Measurements from ENCODE around the gene GLP2R. TPM values are rescaled to one million over a fixed set of nuclear protein-coding genes. Genes with fewer than 3 reads are reported as not detected.
"Not testable (repeated sequence)": the region's sequence is repeated elsewhere in the genome, so short reads cannot be mapped to it uniquely, and the experiment has no call there.

The GLP2R gene
- total RNA-seq, 2 donors from 2014 or later, result not detected

GRCh38 chr17:9918352-9918751 is 92.6 kb downstream of the GLP2R start:
- no peaks in the 10 kb centered on the region for H3K27me3 Mint-ChIP-seq (ENCODE audit: insufficient read depth)
- H3K27ac Mint-ChIP-seq, result no peak overlapping the region
- Histone ChIP-seq H3K9ac (ENCODE audit: extremely low read depth, low read length, poor library complexity, severe bottlenecking) (no peak overlapping the region), H3K4me1 (ENCODE audit: control insufficient read depth, insufficient read depth, low read length) (no peaks in the 10 kb centered on the region), H3K27me3 (ENCODE audit: control insufficient read depth, insufficient read depth, low read length, poor library complexity, severe bottlenecking) (no peaks in the 10 kb centered on the region), H3K9me3 (ENCODE audit: control insufficient read depth, low read length) (no peaks in the 10 kb centered on the region), H3K4me3 (ENCODE audit: low read length) (no peak overlapping the region), H3K27ac (ENCODE audit: low read depth, low read length) (no peak overlapping the region), H3K36me3 (ENCODE audit: control insufficient read depth, insufficient read depth, low read length) (no peaks in the 10 kb centered on the region)
- 91 to 100% methylated on average over 2 to 8 of the region's 8 CpGs for WGBS, 2 experiments (ENCODE audit: insufficient coverage in 1 of 2, insufficient read length in 1 of 2)
- no peak overlapping the region for H3K4me3 Mint-ChIP-seq
- no peaks in the 10 kb centered on the region for H3K4me1 Mint-ChIP-seq
- no peak for TF ChIP-seq CTCF (conservative IDR thresholded peaks at IDR 0.05)
- H3K9me3 Mint-ChIP-seq, result no peaks in the 10 kb centered on the region
- DNase-seq, result no peak
- peaks cover 3% of the 10 kb centered on the region for H3K36me3 Mint-ChIP-seq (ENCODE audit: low read depth)

- WGBS, 2 experiments (ENCODE audit: insufficient coverage in 1 of 2, insufficient read length in 1 of 2), result 89 to 90% methylated on average over 4 to 5 of the region's 5 CpGs
- Histone ChIP-seq H3K9ac (ENCODE audit: extremely low read depth, low read length, poor library complexity, severe bottlenecking) (no peak overlapping the region), H3K4me1 (ENCODE audit: control insufficient read depth, insufficient read depth, low read length) (no peaks in the 10 kb centered on the region), H3K4me3 (ENCODE audit: low read length) (no peak overlapping the region), H3K9me3 (ENCODE audit: control insufficient read depth, low read length) (no peaks in the 10 kb centered on the region), H3K36me3 (ENCODE audit: control insufficient read depth, insufficient read depth, low read length) (no peaks in the 10 kb centered on the region), H3K27ac (ENCODE audit: low read depth, low read length) (no peak overlapping the region), H3K27me3 (ENCODE audit: control insufficient read depth, insufficient read depth, low read length, poor library complexity, severe bottlenecking) (no peaks in the 10 kb centered on the region)
- Mint-ChIP-seq H3K4me3 (no peak overlapping the region), H3K36me3 (ENCODE audit: low read depth) (peaks cover 3% of the 10 kb centered on the region), H3K9me3 (no peaks in the 10 kb centered on the region), H3K27me3 (ENCODE audit: insufficient read depth) (no peaks in the 10 kb centered on the region), H3K4me1 (no peaks in the 10 kb centered on the region), H3K27ac (no peak overlapping the region)
- DNase-seq, result no peak
- no peak for TF ChIP-seq CTCF (conservative IDR thresholded peaks at IDR 0.05)
Observed at GRCh38 chr17:9918804-9919352, 93.2 kb downstream of the GLP2R start.

GRCh38 chr17:9921216-9921615 is 95.5 kb downstream of the GLP2R start:
- H3K27me3 ChIP-seq (ENCODE audit: control insufficient read depth, insufficient read depth, low read length, poor library complexity, severe bottlenecking); H3K36me3 Mint-ChIP-seq (ENCODE audit: low read depth); H3K27ac Mint-ChIP-seq; H3K27me3 Mint-ChIP-seq (ENCODE audit: insufficient read depth); H3K9me3 ChIP-seq (ENCODE audit: control insufficient read depth, low read length); DNase-seq; H3K4me1 Mint-ChIP-seq; H3K4me3 ChIP-seq (ENCODE audit: low read length); H3K4me3 Mint-ChIP-seq; H3K36me3 ChIP-seq (ENCODE audit: control insufficient read depth, insufficient read depth, low read length); H3K27ac ChIP-seq (ENCODE audit: low read depth, low read length); H3K9me3 Mint-ChIP-seq; H3K9ac ChIP-seq (ENCODE audit: extremely low read depth, low read length, poor library complexity, severe bottlenecking); H3K4me1 ChIP-seq (ENCODE audit: control insufficient read depth, insufficient read depth, low read length): not testable (repeated sequence)
- WGBS, 2 experiments (ENCODE audit: insufficient coverage in 1 of 2, insufficient read length in 1 of 2), result 82 to 92% methylated on average over 7 to 13 of the region's 13 CpGs
